Activated naive CD8-positive, alpha-beta T cell (primary cell): ENCODE results near the gene ACAD9.
"Not testable (repeated sequence)": the region's sequence is repeated elsewhere in the genome, so short reads cannot be mapped to it uniquely, and the experiment has no call there.

Experiments used
- H3K27ac Mint-ChIP-seq: one replicate; pipeline ENCODE4 v1.8.0; 2021; ENCODE audit warnings: mixed read lengths
- H3K27me3 Mint-ChIP-seq: one replicate; pipeline ENCODE4 v1.8.0; 2021; ENCODE audit warnings: mixed read lengths
- H3K36me3 Mint-ChIP-seq: one replicate; pipeline ENCODE4 v1.8.0; 2021; ENCODE audit warnings: mixed read lengths
- H3K4me1 Mint-ChIP-seq: one replicate; pipeline ENCODE4 v1.8.0; 2021; ENCODE audit warnings: low read depth, mixed read lengths
- H3K4me3 Mint-ChIP-seq: one replicate; pipeline ENCODE4 v1.8.0; 2021; ENCODE audit warnings: mild to moderate bottlenecking, mixed read lengths
- H3K9me3 Mint-ChIP-seq: one replicate; pipeline ENCODE4 v1.8.0; 2021; ENCODE audit warnings: low read depth, mixed read lengths

Gene ACAD9

GRCh38 chr3:128906031-128906803 lies 26.8 kb downstream of the ACAD9 start:
- Mint-ChIP-seq H3K4me3 (no peak overlapping the region), H3K9me3 (no peaks in the 10 kb centered on the region), H3K27ac (no peak overlapping the region), H3K27me3 (no peaks in the 10 kb centered on the region), H3K36me3 (peaks cover 2% of the 10 kb centered on the region), H3K4me1 (no peaks in the 10 kb centered on the region)

- no peaks in the 10 kb centered on the region for H3K27me3 Mint-ChIP-seq
- H3K4me3 Mint-ChIP-seq = no peak overlapping the region
- H3K36me3 Mint-ChIP-seq = no peaks in the 10 kb centered on the region
- H3K27ac Mint-ChIP-seq = no peak overlapping the region
- no peaks in the 10 kb centered on the region for H3K4me1 Mint-ChIP-seq
- H3K9me3 Mint-ChIP-seq = no peaks in the 10 kb centered on the region
These were observed 27.5 kb downstream of the ACAD9 start for GRCh38 chr3:128906804-128907525.

DNA sequence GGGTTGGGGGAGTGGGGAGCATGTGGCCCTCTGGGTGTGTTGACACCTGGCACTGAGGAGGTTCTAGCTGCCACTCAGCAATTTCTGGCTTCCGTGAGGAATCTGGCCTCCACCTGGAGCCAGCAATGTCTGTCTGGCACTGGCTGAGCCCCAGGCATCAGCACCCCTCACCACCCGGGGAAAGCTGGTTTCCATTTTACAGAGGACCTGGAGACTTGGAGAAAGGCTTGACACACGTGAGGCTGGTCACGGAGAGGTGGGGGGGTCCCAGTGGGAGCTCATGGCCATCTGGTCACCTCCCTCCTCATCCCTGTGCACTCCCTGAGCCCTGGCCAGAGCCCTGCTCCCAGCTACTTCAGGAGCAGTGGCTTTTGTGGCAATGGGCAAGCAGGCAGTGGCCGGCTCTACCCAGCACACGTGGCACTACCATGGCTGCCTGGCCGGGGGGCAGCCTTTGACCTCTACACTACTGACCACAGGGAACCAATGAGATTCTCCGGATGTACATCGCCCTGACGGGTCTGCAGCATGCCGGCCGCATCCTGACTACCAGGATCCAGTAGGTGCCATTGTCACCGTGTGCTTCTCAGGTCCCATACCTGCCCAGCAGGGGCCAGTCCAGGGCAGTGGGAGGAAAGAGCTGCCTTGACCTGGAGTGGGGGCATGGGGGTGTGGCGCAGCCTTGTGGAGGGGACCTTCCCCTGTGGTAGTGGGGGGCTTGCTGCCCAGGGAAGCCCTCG lies 28.5 kb downstream of the ACAD9 start:
- Mint-ChIP-seq H3K27me3 (no peaks in the 10 kb centered on the region), H3K4me3 (no peak overlapping the region), H3K9me3 (no peaks in the 10 kb centered on the region), H3K27ac (no peak overlapping the region), H3K4me1 (no peaks in the 10 kb centered on the region), H3K36me3 (no peaks in the 10 kb centered on the region)

- Mint-ChIP-seq H3K9me3 (no peaks in the 10 kb centered on the region), H3K36me3 (no peaks in the 10 kb centered on the region), H3K27me3 (no peaks in the 10 kb centered on the region), H3K4me3 (no peak overlapping the region), H3K4me1 (no peaks in the 10 kb centered on the region), H3K27ac (no peak overlapping the region)
These were observed 29.5 kb downstream of the ACAD9 start for GRCh38 chr3:128908951-128909350.

DNA sequence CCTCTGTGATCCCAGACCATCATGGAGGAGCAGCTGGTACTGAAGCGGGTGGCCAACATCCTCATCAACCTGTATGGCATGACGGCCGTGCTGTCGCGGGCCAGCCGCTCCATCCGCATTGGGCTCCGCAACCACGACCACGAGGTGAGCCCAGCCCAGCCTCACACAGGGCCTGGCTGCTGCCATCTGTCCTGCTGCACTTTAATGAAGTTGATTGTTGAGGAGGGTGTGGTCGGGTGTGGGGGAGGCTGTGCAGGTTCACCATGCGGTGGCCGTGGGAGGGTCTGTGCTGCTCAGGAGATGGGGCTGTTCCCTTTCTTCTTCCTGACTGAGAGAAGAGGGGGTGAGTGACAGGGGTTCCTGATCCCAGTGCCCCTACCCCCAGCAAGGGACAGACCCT lies 30.6 kb downstream of the ACAD9 start:
- no peaks in the 10 kb centered on the region for H3K9me3 Mint-ChIP-seq
- no peak overlapping the region for H3K27ac Mint-ChIP-seq
- H3K36me3 Mint-ChIP-seq = no peaks in the 10 kb centered on the region
- H3K4me3 Mint-ChIP-seq = no peak overlapping the region
- no peaks in the 10 kb centered on the region for H3K4me1 Mint-ChIP-seq
- H3K27me3 Mint-ChIP-seq = no peaks in the 10 kb centered on the region

- Mint-ChIP-seq H3K4me1 (no peaks in the 10 kb centered on the region), H3K27ac (no peak overlapping the region), H3K27me3 (no peaks in the 10 kb centered on the region), H3K4me3 (no peak overlapping the region), H3K36me3 (peaks cover 2% of the 10 kb centered on the region), H3K9me3 (no peaks in the 10 kb centered on the region)
These were observed 32.5 kb downstream of the ACAD9 start for GRCh38 chr3:128911911-128912310.

GRCh38 chr3:128914966-128915645 lies 35.7 kb downstream of the ACAD9 start:
- no peak overlapping the region for H3K27ac Mint-ChIP-seq
- peaks cover 15% of the 10 kb centered on the region for H3K36me3 Mint-ChIP-seq

GRCh38 chr3:128917291-128917690 lies 37.9 kb downstream of the ACAD9 start:
- H3K27me3 Mint-ChIP-seq = no peaks in the 10 kb centered on the region
- H3K36me3 Mint-ChIP-seq = peaks cover 19% of the 10 kb centered on the region
- peaks cover 18% of the 10 kb centered on the region for H3K4me1 Mint-ChIP-seq
- no peak overlapping the region for H3K4me3 Mint-ChIP-seq
- peaks cover 3% of the 10 kb centered on the region for H3K9me3 Mint-ChIP-seq
- H3K27ac Mint-ChIP-seq = peak overlapping the region; percentile 7

More at GRCh38 chr3:128914966-128915645, 35.7 kb downstream of the ACAD9 start:
- Mint-ChIP-seq H3K4me3 (no peak overlapping the region), H3K4me1 (no peaks in the 10 kb centered on the region), H3K9me3 (peaks cover 3% of the 10 kb centered on the region), H3K27me3 (no peaks in the 10 kb centered on the region)

- Mint-ChIP-seq H3K27ac (peak overlapping the region; percentile 22), H3K4me1 (peaks cover 44% of the 10 kb centered on the region), H3K4me3 (no peak overlapping the region), H3K9me3 (peaks cover 3% of the 10 kb centered on the region), H3K27me3 (no peaks in the 10 kb centered on the region), H3K36me3 (peaks cover 19% of the 10 kb centered on the region)
These were observed 40.6 kb downstream of the ACAD9 start for GRCh38 chr3:128919988-128920387.

- Mint-ChIP-seq H3K9me3 (peaks cover 3% of the 10 kb centered on the region), H3K36me3 (peaks cover 18% of the 10 kb centered on the region), H3K4me3 (peak overlapping the region; percentile 78), H3K27me3 (no peaks in the 10 kb centered on the region), H3K27ac (peak overlapping the region; percentile 91), H3K4me1 (peaks cover 53% of the 10 kb centered on the region)
These were observed 43.5 kb downstream of the ACAD9 start for GRCh38 chr3:128922804-128923459.

- no peaks in the 10 kb centered on the region for H3K27me3 Mint-ChIP-seq
- H3K4me1 Mint-ChIP-seq = peaks cover 53% of the 10 kb centered on the region
- peak overlapping the region; percentile 91 for H3K27ac Mint-ChIP-seq
- peaks cover 1% of the 10 kb centered on the region for H3K9me3 Mint-ChIP-seq
- peaks cover 14% of the 10 kb centered on the region for H3K36me3 Mint-ChIP-seq
- H3K4me3 Mint-ChIP-seq = peak overlapping the region; percentile 78
These were observed 44.2 kb downstream of the ACAD9 start for GRCh38 chr3:128923576-128923975.

GRCh38 chr3:128923986-128924385 lies 44.6 kb downstream of the ACAD9 start:
- H3K27me3 Mint-ChIP-seq, H3K9me3 Mint-ChIP-seq: not testable (repeated sequence)
- peak overlapping the region; percentile 91 for H3K27ac Mint-ChIP-seq
- H3K4me1 Mint-ChIP-seq = peaks cover 53% of the 10 kb centered on the region
- peaks cover 12% of the 10 kb centered on the region for H3K36me3 Mint-ChIP-seq
- peak overlapping the region; percentile 78 for H3K4me3 Mint-ChIP-seq

DNA sequence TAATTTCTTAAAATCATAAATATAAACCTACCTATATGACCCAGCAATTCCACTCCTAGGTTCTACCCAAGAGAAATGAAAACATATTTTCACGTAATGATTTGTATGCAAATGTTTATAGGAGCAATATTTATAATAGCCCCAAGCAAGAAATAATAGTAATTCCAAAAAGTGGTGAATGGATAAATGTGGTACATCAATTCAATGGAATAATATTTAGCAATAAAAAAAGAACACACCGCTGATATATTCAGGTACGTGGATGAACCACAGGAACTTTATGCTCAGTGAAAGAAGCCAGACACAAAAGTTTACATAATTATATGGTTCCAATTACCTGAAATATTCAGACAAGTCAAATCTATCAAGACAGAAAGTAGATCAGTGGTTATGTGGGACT lies 49.9 kb downstream of the ACAD9 start:
- H3K27me3 Mint-ChIP-seq = no peaks in the 10 kb centered on the region

DNA sequence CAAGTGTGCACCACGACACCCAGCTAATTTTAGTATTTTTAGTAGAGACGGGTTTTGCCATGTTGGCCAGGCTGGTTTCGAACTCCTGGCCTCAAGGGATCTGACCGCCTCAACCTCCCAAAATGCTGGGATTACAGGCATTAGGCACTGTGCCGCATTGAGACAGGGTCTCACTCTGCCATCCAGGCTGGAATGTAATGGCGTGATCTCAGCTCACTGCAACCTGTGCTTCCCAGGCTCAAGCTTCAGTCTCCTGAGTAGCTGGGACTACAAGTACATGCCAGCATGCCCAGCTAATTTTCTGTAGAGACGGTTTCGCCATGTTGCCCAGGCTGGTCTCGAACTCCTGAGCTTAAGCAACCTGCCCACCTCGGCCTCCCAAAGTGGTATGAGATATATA lies 51.6 kb downstream of the ACAD9 start:
- Mint-ChIP-seq H3K36me3 (no peaks in the 10 kb centered on the region), H3K27me3 (no peaks in the 10 kb centered on the region), H3K4me3 (no peak overlapping the region), H3K9me3 (no peaks in the 10 kb centered on the region), H3K4me1 (no peaks in the 10 kb centered on the region), H3K27ac (no peak overlapping the region)

More for the DNA sequence above, 49.9 kb downstream of the ACAD9 start:
- Mint-ChIP-seq H3K9me3 (no peaks in the 10 kb centered on the region), H3K4me3 (no peak overlapping the region), H3K27ac (no peak overlapping the region), H3K36me3 (no peaks in the 10 kb centered on the region), H3K4me1 (peaks cover 16% of the 10 kb centered on the region)
